Stimulated activated CD8-positive, alpha-beta memory T cell treated with anti-CD3 and anti-CD28 coated beads, Interleukin-2, amount 100 ng/mL, for 48 hours (primary cell): Measurements from ENCODE around the gene GFRA4.
"Not testable (repeated sequence)": the region's sequence is repeated elsewhere in the genome, so short reads cannot be mapped to it uniquely, and the experiment has no call there.

Experiments used
- DNase-seq, 2 donors: peaks; one replicate each; pipeline ENCODE4 v3.0.0-alpha.2; 2020; ENCODE audit warnings: low read depth in 2 of 2

The GFRA4 gene

DNA sequence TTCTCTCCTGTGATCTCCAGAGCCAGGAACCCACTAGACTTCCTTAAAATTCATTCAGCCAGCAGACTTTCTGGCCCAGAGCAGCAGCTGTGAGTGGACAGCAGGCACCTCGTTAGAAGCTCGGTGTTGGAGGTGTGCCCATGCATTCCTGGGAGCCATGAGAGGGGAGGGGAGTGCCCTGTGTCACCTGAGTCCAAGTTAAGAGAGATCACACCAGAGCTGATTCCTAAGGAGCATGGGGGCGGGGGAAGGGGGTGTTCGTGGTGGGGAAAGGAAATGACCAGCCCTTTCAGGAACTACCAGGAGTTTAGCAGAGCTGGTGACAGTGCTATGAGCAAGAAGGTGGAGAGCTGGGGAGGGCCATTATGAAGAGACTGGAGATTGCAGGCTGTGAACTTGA lies 46.9 kb downstream of the GFRA4 start:
- no peak for DNase-seq

DNA sequence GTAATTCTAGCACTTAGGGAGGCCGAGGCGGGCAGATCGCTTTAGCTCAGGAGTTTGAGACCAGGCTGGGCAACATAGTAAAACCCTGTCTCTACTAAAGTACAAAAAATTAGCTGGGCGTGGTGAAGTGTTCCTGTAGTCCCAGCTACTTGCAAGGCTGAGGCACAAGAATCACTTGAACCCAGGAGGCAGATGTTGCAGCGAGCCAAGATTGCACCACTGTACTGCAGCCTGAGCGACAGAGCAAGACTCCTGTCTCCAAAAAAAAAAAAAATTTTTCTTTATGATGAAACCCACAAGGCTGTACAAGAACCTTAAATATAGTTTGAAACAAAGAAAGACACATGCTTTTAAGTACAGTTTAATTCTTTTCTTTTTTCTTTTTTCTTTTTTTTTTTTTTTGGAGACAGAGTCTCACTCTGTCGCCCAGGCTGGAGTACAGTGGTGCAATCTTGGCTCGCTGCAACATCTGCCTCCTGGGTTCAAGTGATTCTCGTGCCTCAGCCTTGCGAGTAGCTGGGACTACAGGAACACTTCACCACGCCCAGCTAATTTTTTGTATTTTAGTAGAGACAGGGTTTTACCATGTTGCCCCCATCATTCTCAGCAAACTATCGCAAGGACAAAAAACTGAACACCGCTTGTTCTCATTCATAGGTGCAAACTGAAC lies 47.9 kb downstream of the GFRA4 start:
- DNase-seq, result not testable (repeated sequence)

DNA sequence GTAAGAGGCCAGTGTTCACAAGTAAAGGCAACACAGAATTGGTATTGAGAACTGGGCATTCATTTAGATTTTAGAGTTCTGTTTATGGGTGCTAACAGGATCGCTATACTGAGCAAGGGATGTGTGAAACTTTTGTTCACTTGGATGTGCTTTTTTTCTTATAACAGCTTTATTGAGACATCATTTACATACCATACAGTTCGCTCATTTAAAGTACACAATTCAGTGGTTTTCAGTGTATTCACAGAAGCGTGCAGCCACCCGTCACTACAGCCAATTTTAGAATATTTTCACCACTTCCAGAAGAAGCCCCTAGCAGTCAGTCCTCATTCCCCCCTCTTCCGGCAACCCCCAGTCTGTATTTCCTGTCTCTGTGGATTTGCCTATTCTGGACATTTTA lies 48.7 kb downstream of the GFRA4 start:
- DNase-seq, result no peak

DNA sequence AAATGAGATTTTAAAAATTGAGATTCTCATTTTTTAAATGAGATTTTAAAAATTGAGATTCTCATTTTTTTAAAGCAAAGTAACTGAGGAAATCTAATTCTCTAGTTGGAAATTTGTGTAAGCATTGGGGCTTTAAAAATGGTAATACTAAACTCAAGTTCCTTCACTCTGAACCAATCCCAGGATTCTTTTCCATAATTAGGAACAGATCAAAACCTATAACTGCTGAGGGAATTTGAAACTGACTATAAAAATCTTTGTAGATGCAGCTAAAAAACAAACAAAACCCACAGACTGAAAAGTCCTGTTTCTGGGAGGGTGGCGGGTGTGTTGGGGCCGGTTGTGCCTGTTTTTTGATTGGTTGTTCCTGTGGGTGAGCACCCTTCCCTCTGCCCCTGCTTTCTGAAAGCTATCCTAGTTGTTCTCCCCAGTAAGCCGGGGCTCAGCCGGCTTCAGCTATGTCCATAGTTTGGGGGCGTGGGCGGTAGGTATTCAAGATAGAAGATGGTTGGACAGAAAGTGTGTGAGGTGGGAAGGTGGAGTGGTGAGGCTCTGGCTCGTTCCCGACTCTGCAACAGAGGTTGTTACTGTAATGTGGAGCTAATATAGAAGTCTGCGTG lies 49.3 kb downstream of the GFRA4 start:
- no peak for DNase-seq

DNA sequence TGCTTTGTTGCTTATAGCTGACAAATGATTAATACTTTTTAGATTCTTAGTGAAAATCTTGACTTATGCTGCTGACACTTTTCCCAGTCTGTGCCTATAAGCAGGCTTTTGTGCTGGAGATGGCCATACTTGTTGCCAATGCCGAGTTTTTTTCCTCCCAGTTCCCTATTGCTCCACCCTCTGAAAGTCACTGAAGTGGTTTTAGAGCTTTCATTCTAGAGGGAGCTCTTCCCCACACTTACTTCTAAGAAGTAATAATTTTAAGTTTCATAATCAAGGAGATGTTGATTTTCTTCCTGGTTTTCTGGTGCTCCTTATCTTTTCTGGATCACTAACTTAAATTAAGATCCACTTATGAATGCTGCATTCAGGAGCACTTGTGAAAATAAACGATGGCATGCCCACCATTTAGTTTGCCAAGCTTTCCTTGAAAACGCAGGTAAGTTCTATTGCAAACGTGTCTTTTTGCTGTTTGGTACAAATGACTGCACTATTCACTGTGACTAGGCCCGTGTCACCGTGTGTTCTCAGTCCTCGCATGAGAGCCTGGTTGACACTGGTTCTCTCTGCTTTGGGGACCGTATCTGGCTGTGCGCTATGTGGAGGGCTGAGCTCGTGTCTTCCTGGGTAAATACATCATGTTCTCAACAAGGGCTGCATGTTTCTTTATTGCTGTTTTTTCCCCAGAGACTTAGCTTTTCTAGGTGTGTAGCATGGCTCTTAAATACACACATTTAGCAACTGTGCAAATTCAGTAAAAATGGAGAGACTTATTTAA lies 50.2 kb downstream of the GFRA4 start:
- DNase-seq, result no peak

DNA sequence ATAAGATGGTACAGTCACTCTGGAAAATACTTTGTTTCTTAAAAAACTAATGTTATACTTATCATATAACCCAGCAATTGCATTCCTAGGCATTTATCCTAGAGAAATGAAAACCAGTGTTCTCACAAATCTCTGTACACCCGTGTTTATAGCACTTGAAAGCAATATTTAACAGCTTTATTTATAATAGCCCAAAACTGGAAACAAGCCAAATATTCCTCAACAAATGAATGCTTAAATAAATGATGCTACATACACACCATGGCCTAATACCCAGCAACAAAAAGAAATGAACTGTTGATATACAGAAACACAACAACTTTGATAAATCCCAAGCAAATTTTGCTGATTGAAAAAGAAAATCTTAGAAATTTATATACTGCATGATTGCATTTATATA lies 51.3 kb downstream of the GFRA4 start:
- DNase-seq, result no peak
